ENCODE results near the gene PIK3R2. TPM values are rescaled to one million over a fixed set of nuclear protein-coding genes. Genes with fewer than 3 reads are reported as not detected.
A peak's percentile ranks its signal among the peaks of the same experiment; 100 is the strongest.

The PIK3R2 gene
- total and polyA plus RNA-seq, 2 of the 8 experiments (the other 6 are each of a cell fraction or from before 2014, with no cell fraction given), result 21.7 to 57.1 TPM

DNA sequence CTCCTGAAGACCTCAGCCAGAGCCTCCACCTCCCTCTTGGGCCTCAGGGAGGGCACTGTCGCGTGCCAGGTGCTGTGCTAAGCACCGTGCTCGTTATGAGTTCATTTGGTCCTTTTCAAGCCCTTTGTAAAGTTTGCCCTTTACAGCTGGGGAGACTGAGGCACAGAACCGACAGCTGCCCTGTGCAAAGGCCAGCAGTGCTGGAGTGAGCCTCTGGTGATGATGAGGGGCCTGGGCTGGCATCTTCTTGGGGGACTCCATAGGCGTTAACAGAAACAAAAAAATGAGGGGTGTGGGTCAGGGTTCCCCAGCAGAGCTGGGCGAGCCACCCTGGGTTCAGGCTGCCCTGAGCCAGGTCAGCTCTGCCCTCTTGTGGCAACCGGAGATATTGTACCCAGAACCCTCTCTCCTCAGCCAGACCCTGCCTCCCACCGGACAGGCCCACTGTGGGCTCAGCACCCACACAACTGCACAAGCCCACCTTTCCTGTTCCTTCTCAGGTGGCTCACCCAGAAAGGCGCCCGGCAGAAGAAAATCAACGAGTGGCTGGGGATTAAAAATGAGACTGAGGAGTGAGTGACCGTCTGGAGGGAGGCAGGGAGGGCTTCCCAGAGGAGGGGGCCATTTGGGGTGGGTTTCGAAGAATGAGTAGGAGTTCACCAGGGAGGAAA, 15.1 kb downstream of the PIK3R2 start:
- Histone ChIP-seq H3K56ac (replicated peaks; ENCODE audit: insufficient read length, low read depth, low read length) (no peak overlapping the region), H4K20me1 (replicated peaks in 1 of 2; ENCODE audit: control insufficient read depth in 1 of 2, insufficient read depth in 2 of 2, low read length in 2 of 2) (peaks cover 0 to 2% of the 10 kb centered on the region in 2 experiments), H2AFZ (ENCODE audit: low read length) (no peak overlapping the region), H3K9ac (replicated peaks in 1 of 4; ENCODE audit: extremely low read depth in 1 of 4, low read depth in 3 of 4, low read length in 3 of 4) (no peak overlapping the region), H4K91ac (replicated peaks; ENCODE audit: insufficient read length, low read length) (no peak overlapping the region), H3K18ac (ENCODE audit: extremely low read depth, low read length) (no peak overlapping the region), H3K79me1 (ENCODE audit: low read depth, low read length) (no peaks in the 10 kb centered on the region), H4K5ac (ENCODE audit: insufficient read length, low read depth, low read length) (no peak overlapping the region), H3K9me3 (ENCODE audit: insufficient read depth in 2 of 2, low read depth in 1 of 2, low read length in 1 of 2) (no peaks in the 10 kb centered on the region), H4K8ac (ENCODE audit: extremely low read depth, insufficient read depth, low read length) (no peak overlapping the region; the same call in 1 of the 2 replicates), H3K4ac (replicated peaks; ENCODE audit: insufficient read length, low read depth, low read length) (no peak overlapping the region), H2AK5ac (ENCODE audit: low read depth, low read length) (no peak overlapping the region), H3K4me2 (ENCODE audit: insufficient read depth in 1 of 2, low read depth in 2 of 2, low read length in 2 of 2) (no peak overlapping the region), H3K79me2 (ENCODE audit: control insufficient read depth in 1 of 2, insufficient read depth in 2 of 2, low read length in 2 of 2) (no peaks in the 10 kb centered on the region), H2BK120ac (replicated peaks; ENCODE audit: low read depth, low read length) (no peak overlapping the region), H3K4me3 (ENCODE audit: extremely low read depth in 1 of 4, insufficient read depth in 2 of 4, low read depth in 3 of 4, low read length in 4 of 4) (no peak overlapping the region), H3K14ac (ENCODE audit: insufficient read length) (no peak overlapping the region), H3K27ac (ENCODE audit: low read depth, low read length) (no peak overlapping the region), H2BK12ac (ENCODE audit: low read depth, low read length) (peak overlapping the region; percentile 68; the same call in 1 of the 2 replicates), H3K4me1 (replicated peaks in 1 of 4; ENCODE audit: control insufficient read depth in 3 of 4, insufficient read depth in 4 of 4, low read length in 3 of 4) (peaks cover 0 to under 1% (median 0%) of the 10 kb centered on the region in 4 experiments; a peak in 2 of 7 replicates), H3K27me3 (replicated peaks in 1 of 4; ENCODE audit: control insufficient read depth in 3 of 4, extremely low read depth in 1 of 4, insufficient read depth in 3 of 4, low read length in 3 of 4) (no peaks in the 10 kb centered on the region), H3K23me2 (ENCODE audit: low read depth, low read length) (no peaks in the 10 kb centered on the region), H2BK5ac (ENCODE audit: low read depth, low read length) (no peak overlapping the region; the same call in 1 of the 2 replicates), H2BK20ac (ENCODE audit: low read length) (no peak overlapping the region), H3K36me3 (ENCODE audit: control insufficient read depth in 2 of 4, insufficient read depth in 4 of 4, low read length in 3 of 4) (peaks cover 9 to 29% (median 17%) of the 10 kb centered on the region in 4 experiments; a peak in 7 of 8 replicates), H2BK15ac (ENCODE audit: low read length) (no peak overlapping the region), H3K23ac (ENCODE audit: insufficient read length) (no peak overlapping the region)
- 84% methylated on average over 14 of the region's 14 CpGs; no CpG with 5 or more reads in 1 of the 2 experiments for WGBS, 2 experiments (ENCODE audit: extremely low coverage in 1 of 2, insufficient coverage in 1 of 2, insufficient read length in 1 of 2, insufficient replicate concordance in 2 of 2, low coverage in 1 of 2, low lambda C conversion rate in 2 of 2, missing lambda C conversion rate in 1 of 2)
- POLR2A ChIA-PET (ENCODE audit: partially characterized antibody), result interaction anchor here (0.6 to 1.5 kb wide), 7 partner anchors 19 to 558 kb away, joined by 3 to 4 read pairs (median 3); no protein-coding TSS in a partner anchor
- DNase-seq (ENCODE audit: low read depth in 1 of 2, low spot score in 2 of 2) (peak in 1 of 2 experiments; percentile 84), FAIRE-seq (peak; percentile 60)
- TF ChIP-seq SIN3A (conservative IDR thresholded peaks at IDR 0.05 in 1 of 2, IDR thresholded peaks at IDR 0.05 in 1 of 2; ENCODE audit: low read depth in 1 of 2, low read length in 2 of 2), result 0 out of 4 replicates have a peak, but pooled peaks of 1 of the 2 experiments have one; percentile 44
- 0 out of 2 replicates have a peak, but pooled peaks have one; percentile 12 for TF ChIP-seq BACH1 (IDR thresholded peaks at IDR 0.05; ENCODE audit: low read length)
- TF ChIP-seq KDM4A (IDR thresholded peaks at IDR 0.05; ENCODE audit: low read depth, low read length, severe bottlenecking), result no peak
- TF ChIP-seq RAD21 (IDR thresholded peaks at IDR 0.05 in 1 of 2, conservative IDR thresholded peaks at IDR 0.05 in 1 of 2; ENCODE audit: low read depth in 2 of 2, low read length in 2 of 2), result peak; percentile 82 to 87
- TF ChIP-seq, protein P1, sequence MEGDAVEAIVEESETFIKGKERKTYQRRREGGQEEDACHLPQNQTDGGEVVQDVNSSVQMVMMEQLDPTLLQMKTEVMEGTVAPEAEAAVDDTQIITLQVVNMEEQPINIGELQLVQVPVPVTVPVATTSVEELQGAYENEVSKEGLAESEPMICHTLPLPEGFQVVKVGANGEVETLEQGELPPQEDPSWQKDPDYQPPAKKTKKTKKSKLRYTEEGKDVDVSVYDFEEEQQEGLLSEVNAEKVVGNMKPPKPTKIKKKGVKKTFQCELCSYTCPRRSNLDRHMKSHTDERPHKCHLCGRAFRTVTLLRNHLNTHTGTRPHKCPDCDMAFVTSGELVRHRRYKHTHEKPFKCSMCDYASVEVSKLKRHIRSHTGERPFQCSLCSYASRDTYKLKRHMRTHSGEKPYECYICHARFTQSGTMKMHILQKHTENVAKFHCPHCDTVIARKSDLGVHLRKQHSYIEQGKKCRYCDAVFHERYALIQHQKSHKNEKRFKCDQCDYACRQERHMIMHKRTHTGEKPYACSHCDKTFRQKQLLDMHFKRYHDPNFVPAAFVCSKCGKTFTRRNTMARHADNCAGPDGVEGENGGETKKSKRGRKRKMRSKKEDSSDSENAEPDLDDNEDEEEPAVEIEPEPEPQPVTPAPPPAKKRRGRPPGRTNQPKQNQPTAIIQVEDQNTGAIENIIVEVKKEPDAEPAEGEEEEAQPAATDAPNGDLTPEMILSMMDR (IDR thresholded peaks at IDR 0.05; ENCODE audit: control extremely low read depth in 1 of 3, insufficient read depth in 1 of 3, low read depth in 1 of 3, low read length in 3 of 3), result peak; percentile 89 to 92 (median 90)
- TF ChIP-seq, protein P2, sequence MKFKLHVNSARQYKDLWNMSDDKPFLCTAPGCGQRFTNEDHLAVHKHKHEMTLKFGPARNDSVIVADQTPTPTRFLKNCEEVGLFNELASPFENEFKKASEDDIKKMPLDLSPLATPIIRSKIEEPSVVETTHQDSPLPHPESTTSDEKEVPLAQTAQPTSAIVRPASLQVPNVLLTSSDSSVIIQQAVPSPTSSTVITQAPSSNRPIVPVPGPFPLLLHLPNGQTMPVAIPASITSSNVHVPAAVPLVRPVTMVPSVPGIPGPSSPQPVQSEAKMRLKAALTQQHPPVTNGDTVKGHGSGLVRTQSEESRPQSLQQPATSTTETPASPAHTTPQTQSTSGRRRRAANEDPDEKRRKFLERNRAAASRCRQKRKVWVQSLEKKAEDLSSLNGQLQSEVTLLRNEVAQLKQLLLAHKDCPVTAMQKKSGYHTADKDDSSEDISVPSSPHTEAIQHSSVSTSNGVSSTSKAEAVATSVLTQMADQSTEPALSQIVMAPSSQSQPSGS (IDR thresholded peaks at IDR 0.05; ENCODE audit: low read length), result no peak
- CTCF ChIA-PET (ENCODE audit: partially characterized antibody), result interaction anchor here (0.6 to 2.5 kb wide), 23 partner anchors 8 to 93 kb away, joined by 3 to 17 read pairs (median 4); partner anchors contain the start of gene RAB3A
